ENCODE results near the gene UBE2E1.
"Not testable (repeated sequence)": the region's sequence is repeated elsewhere in the genome, so short reads cannot be mapped to it uniquely, and the experiment has no call there.

Gene UBE2E1

DNA sequence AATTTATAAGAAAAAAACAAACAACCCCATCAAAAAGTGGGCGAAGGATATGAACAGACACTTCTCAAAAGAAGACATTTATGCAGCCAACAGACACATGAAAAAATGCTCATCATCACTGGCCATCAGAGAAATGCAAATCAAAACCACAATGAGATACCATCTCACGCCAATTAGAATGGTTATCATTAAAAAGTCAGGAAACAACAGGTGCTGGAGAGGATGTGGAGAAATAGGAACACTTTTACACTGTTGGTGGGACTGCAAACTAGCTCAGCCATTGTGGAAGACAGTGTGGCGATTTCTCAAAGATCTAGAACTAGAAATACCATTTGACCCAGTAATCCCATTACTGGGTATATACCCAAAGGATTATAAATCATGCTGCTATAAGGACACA lies 106.6 kb downstream of the UBE2E1 start:
- not testable (repeated sequence) for H3K27ac ChIP-seq (ENCODE audit: insufficient read depth, low read length, poor library complexity, severe bottlenecking); H3K9me3 ChIP-seq (ENCODE audit: control insufficient read depth, low read length); H3K4me1 ChIP-seq (ENCODE audit: control insufficient read depth, insufficient read depth, low read length, poor library complexity, severe bottlenecking); H3K4me3 ChIP-seq (ENCODE audit: insufficient read depth, low read depth, low read length, poor library complexity, severe bottlenecking); DNase-seq; H3K27me3 ChIP-seq (replicated peaks; ENCODE audit: control insufficient read depth, insufficient read depth, low read length, poor library complexity, severe bottlenecking); H3K36me3 ChIP-seq (ENCODE audit: control insufficient read depth, insufficient read depth, low read length)

DNA sequence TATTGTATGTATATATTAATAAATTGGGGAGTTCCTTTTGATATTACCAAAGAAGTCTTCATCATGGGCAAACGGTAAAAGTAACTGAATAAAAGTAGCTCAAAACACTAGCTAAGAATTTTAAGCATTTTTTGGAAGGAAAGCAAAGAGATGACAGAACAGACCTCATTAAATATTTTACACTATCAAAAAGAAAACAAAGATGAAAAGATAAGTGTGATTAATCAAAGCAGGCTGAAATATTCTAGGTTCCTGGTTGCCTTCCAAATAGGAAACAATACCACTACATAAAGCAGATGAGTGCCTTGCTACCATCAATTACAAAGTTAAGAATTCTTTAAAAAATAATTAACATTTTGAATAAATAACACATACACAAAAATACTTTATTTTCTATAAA lies 107.4 kb downstream of the UBE2E1 start:
- Histone ChIP-seq H3K27ac (ENCODE audit: insufficient read depth, low read length, poor library complexity, severe bottlenecking) (no peak overlapping the region), H3K36me3 (ENCODE audit: control insufficient read depth, insufficient read depth, low read length) (no peaks in the 10 kb centered on the region), H3K9me3 (ENCODE audit: control insufficient read depth, low read length) (no peaks in the 10 kb centered on the region), H3K4me1 (ENCODE audit: control insufficient read depth, insufficient read depth, low read length, poor library complexity, severe bottlenecking) (peaks cover 5% of the 10 kb centered on the region), H3K27me3 (replicated peaks; ENCODE audit: control insufficient read depth, insufficient read depth, low read length, poor library complexity, severe bottlenecking) (no peaks in the 10 kb centered on the region), H3K4me3 (ENCODE audit: insufficient read depth, low read depth, low read length, poor library complexity, severe bottlenecking) (no peak overlapping the region)
- DNase-seq, result no peak

DNA sequence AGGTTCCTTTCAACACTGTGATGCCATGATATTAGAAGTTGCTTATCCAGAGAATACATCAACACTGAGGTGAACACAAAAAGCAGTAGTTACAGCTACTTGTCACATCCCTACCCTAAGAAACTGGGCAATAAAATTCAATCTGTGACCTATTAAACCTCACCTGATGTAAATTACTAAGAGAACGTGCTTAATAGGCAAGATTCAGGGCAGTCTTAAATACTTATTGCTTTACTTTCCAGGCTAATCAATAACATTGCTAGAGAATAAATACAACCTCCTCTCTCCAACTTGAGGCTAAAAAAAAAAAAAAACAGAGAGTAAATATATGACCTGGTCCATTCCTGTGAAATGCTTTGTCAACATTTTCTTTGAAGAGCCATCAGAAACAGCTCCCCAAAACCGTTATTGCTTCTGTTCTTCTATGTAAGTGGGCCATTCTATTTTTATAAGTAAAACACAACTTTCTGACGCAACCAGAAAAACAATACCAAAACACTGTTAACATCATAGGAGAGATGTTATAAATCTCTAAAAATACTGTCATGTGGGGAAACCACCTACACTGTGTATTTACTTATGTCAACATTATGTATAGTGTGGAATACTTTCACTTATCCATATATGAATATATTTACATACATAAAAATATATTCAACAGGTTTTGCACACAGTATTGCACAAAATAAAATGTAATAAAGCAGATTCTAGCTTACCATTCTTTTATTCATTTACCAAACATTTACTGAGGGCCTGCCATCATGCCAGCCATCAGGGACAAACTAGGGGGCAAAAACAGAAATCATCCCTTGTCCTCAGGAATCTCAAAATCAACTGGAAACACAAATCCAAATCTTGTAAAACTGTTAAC lies 108.4 kb downstream of the UBE2E1 start:
- no peak for DNase-seq
- Histone ChIP-seq H3K36me3 (ENCODE audit: control insufficient read depth, insufficient read depth, low read length) (peaks cover 7% of the 10 kb centered on the region), H3K4me1 (ENCODE audit: control insufficient read depth, insufficient read depth, low read length, poor library complexity, severe bottlenecking) (peaks cover 12% of the 10 kb centered on the region)

DNA sequence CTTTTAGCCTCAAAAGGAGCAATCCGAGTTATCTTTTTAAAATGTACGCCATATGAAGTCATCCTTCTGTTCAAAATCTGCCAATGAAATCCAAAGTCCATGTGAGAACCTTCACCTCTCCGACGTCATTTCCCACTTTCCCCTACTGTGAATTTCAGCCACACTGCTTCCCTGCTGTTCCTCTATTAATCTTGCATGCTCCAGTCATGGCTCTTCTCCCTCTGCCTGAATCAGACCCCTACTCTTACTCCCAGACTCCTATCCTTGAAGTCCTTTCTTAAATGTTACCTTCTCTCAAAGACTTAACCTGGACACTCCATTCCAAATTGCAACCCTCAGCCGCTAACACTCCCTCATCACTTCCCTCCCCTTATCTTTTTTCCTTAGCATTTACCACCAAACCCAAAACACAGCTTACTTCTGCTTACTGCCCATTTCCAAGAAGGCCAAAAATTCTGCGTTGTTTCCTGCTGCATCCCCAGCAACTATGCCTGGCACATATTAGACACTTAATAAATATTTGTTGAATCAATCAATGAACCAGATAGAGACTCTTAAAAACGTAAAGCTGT lies 109.9 kb downstream of the UBE2E1 start:
- H3K4me3 ChIP-seq (ENCODE audit: insufficient read depth, low read depth, low read length, poor library complexity, severe bottlenecking), result peak overlapping the region; percentile 96
- no peaks in the 10 kb centered on the region for H3K9me3 ChIP-seq (ENCODE audit: control insufficient read depth, low read length)
- H3K36me3 ChIP-seq (ENCODE audit: control insufficient read depth, insufficient read depth, low read length), result peaks cover 17% of the 10 kb centered on the region
- H3K27me3 ChIP-seq (replicated peaks; ENCODE audit: control insufficient read depth, insufficient read depth, low read length, poor library complexity, severe bottlenecking), result no peaks in the 10 kb centered on the region
- DNase-seq, result no peak
- no peak overlapping the region for H3K27ac ChIP-seq (ENCODE audit: insufficient read depth, low read length, poor library complexity, severe bottlenecking)
- peaks cover 12% of the 10 kb centered on the region for H3K4me1 ChIP-seq (ENCODE audit: control insufficient read depth, insufficient read depth, low read length, poor library complexity, severe bottlenecking)

More for the DNA sequence above, 108.4 kb downstream of the UBE2E1 start:
- no peaks in the 10 kb centered on the region for H3K9me3 ChIP-seq (ENCODE audit: control insufficient read depth, low read length)
- no peaks in the 10 kb centered on the region for H3K27me3 ChIP-seq (replicated peaks; ENCODE audit: control insufficient read depth, insufficient read depth, low read length, poor library complexity, severe bottlenecking)
- H3K4me3 ChIP-seq (ENCODE audit: insufficient read depth, low read depth, low read length, poor library complexity, severe bottlenecking), result no peak overlapping the region
- no peak overlapping the region for H3K27ac ChIP-seq (ENCODE audit: insufficient read depth, low read length, poor library complexity, severe bottlenecking)

DNA sequence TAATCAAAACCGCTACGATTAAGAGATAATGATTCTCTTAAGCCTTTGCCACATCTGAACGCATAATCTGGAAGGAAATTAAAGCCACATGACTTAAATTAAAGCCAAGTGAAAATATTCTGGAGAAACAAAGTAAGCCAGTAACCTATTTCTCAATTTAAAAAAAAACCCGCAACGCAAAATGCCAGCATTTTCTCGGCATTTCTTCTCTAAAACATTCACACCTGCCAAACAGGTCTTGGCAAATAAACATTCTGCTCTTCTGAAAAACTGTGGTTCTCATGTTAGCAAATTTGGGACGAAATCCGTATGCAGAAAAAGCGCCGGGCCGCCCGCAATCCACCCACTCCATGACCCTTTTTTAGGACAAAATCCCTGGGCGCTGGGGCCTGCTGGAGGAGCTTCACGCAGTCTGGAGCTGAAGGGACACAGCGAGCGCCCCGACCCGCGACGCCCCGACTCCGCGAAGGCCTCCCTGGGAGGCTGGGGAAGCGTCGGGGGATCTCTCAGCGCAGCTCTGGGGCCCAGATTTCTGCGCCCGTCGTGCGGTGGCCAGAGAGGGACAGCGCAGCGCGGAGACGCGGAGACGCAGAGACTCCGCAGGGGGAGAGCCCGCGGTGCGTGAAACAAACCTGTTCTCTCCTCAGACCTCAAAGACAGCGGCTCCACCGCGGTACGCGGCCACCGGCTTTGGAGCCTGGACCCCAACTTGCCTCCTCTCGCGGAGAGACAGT lies 110.6 kb downstream of the UBE2E1 start:
- H3K27ac ChIP-seq (ENCODE audit: insufficient read depth, low read length, poor library complexity, severe bottlenecking), result peak overlapping the region; percentile 83
- H3K4me1 ChIP-seq (ENCODE audit: control insufficient read depth, insufficient read depth, low read length, poor library complexity, severe bottlenecking), result peaks cover 12% of the 10 kb centered on the region
- no peak for DNase-seq
- no peaks in the 10 kb centered on the region for H3K9me3 ChIP-seq (ENCODE audit: control insufficient read depth, low read length)
- H3K4me3 ChIP-seq (ENCODE audit: insufficient read depth, low read depth, low read length, poor library complexity, severe bottlenecking), result peak overlapping the region; percentile 96
- H3K27me3 ChIP-seq (replicated peaks; ENCODE audit: control insufficient read depth, insufficient read depth, low read length, poor library complexity, severe bottlenecking), result no peaks in the 10 kb centered on the region
- H3K36me3 ChIP-seq (ENCODE audit: control insufficient read depth, insufficient read depth, low read length), result peaks cover 18% of the 10 kb centered on the region

DNA sequence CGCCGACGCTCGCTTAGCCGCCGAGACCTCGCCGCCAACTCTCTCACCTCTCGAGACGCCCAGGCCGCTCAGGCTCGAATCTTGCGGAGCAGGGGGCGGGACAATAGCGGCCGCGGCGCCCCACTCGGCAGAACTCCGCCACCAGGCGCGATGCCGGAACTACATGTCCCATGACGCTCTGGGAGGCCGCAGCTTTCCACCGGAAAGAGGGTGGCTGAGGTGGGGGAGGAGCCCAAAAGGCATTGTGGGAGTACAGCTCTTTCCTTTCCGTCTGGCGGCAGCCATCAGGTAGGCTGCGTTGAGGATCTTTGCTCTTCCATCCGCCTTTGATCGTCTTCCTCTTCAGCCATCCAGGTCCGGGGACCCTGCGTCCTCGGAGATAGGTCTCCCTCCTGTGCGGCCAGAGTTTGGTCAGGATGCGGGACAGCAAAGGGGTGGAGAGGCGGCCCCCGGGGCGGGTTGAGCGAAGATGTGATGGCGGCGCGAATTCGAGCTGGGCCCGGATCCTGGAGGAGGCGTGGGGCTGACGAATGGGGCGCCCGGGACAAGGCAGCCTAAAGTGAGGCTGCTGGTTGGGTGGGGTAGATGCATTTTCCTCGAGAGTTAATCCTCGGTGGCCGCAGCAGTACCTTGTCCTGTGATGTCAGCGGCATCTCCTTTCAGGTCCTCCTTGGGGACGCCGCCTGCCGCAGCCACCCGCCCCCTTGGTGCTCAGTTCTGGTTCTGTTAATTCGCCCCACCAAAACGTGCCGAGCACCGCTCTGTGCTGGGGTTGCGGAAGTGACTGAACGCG lies 111.3 kb downstream of the UBE2E1 start, which contains the start of the genes NKIRAS1 and RPL15:
NKIRAS1 (minus strand) TSS at position 105 of the 793 bp plus-strand sequence. CDS start 6,086 bp downstream, outside the sequence.
RPL15 (plus strand) TSS at position 247 of the 793 bp plus-strand sequence. CDS start 728 bp downstream, outside the sequence.
- peak; percentile 94 to 96 (median 96) for DNase-seq
- Histone ChIP-seq H3K4me3 (ENCODE audit: insufficient read depth, low read depth, low read length, poor library complexity, severe bottlenecking) (peak within 1 kb of the TSS; percentile 96), H3K4me1 (ENCODE audit: control insufficient read depth, insufficient read depth, low read length, poor library complexity, severe bottlenecking) (peaks cover 12% of the 10 kb centered on the region), H3K27ac (ENCODE audit: insufficient read depth, low read length, poor library complexity, severe bottlenecking) (peak within 1 kb of the TSS; percentile 83), H3K27me3 (replicated peaks; ENCODE audit: control insufficient read depth, insufficient read depth, low read length, poor library complexity, severe bottlenecking) (no peaks in the 10 kb centered on the region), H3K36me3 (ENCODE audit: control insufficient read depth, insufficient read depth, low read length) (peaks cover 18% of the 10 kb centered on the region), H3K9me3 (ENCODE audit: control insufficient read depth, low read length) (no peaks in the 10 kb centered on the region)

DNA sequence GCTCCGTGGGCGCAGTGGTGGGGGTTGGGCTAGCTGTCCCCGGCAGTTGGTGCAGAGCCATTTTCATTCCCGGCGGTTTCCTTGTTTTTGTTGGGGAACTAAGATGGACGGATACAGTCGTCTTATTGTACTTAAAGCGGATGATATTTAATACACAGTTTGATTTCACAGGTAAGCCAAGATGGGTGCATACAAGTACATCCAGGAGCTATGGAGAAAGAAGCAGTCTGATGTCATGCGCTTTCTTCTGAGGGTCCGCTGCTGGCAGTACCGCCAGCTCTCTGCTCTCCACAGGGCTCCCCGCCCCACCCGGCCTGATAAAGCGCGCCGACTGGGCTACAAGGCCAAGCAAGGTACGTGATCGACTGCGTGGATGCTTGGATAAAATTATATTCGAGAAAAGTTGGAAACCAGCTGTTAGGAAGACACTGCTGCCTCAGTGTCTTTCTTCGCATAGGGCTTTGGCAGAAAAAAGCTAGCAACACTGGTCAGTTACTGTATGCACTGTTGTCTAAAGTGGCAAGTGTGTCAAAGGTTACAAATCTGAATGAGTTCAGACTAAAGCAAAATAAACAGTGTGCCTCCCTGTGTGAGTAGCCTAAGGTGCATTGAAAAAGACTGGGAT lies 112.0 kb downstream of the UBE2E1 start:
- Histone ChIP-seq H3K4me3 (ENCODE audit: insufficient read depth, low read depth, low read length, poor library complexity, severe bottlenecking) (peak overlapping the region; percentile 96), H3K4me1 (ENCODE audit: control insufficient read depth, insufficient read depth, low read length, poor library complexity, severe bottlenecking) (peaks cover 12% of the 10 kb centered on the region), H3K27ac (ENCODE audit: insufficient read depth, low read length, poor library complexity, severe bottlenecking) (peak overlapping the region; percentile 83), H3K36me3 (ENCODE audit: control insufficient read depth, insufficient read depth, low read length) (peaks cover 18% of the 10 kb centered on the region)
- DNase-seq; H3K27me3 ChIP-seq (replicated peaks; ENCODE audit: control insufficient read depth, insufficient read depth, low read length, poor library complexity, severe bottlenecking); H3K9me3 ChIP-seq (ENCODE audit: control insufficient read depth, low read length): not testable (repeated sequence)

DNA sequence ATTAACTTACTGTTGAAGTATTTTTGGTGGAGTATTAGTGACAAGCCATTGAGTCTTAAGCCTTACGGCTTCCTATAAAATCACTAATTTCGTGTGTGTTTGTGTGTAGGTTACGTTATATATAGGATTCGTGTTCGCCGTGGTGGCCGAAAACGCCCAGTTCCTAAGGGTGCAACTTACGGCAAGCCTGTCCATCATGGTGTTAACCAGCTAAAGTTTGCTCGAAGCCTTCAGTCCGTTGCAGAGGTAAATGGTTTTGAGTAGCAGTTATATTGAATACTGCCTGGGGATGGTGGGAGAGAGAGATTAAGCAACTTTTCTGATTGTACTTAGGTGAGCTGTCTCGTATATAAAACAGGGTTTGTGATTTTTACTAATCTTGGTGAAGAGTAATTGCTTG lies 112.6 kb downstream of the UBE2E1 start:
- H3K9me3 ChIP-seq (ENCODE audit: control insufficient read depth, low read length); DNase-seq; H3K27me3 ChIP-seq (replicated peaks; ENCODE audit: control insufficient read depth, insufficient read depth, low read length, poor library complexity, severe bottlenecking): not testable (repeated sequence)
- Histone ChIP-seq H3K4me3 (ENCODE audit: insufficient read depth, low read depth, low read length, poor library complexity, severe bottlenecking) (peak overlapping the region; percentile 96), H3K4me1 (ENCODE audit: control insufficient read depth, insufficient read depth, low read length, poor library complexity, severe bottlenecking) (peaks cover 12% of the 10 kb centered on the region), H3K36me3 (ENCODE audit: control insufficient read depth, insufficient read depth, low read length) (peaks cover 18% of the 10 kb centered on the region), H3K27ac (ENCODE audit: insufficient read depth, low read length, poor library complexity, severe bottlenecking) (peak overlapping the region; percentile 83)

DNA sequence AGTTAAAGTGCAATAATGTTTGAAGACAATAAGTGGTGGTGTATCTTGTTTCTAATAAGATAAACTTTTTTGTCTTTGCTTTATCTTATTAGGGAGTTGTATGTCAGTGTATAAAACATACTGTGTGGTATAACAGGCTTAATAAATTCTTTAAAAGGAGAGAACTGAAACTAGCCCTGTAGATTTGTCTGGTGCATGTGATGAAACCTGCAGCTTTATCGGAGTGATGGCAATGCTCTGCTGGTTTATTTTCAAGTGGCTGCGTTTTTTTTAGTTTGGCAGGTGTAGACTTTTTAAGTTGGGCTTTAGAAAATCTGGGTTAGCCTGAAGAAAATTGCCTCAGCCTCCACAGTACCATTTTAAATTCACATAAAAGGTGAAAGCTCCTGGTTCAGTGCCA lies 113.9 kb downstream of the UBE2E1 start:
- Histone ChIP-seq H3K9me3 (ENCODE audit: control insufficient read depth, low read length) (no peaks in the 10 kb centered on the region), H3K27me3 (replicated peaks; ENCODE audit: control insufficient read depth, insufficient read depth, low read length, poor library complexity, severe bottlenecking) (no peaks in the 10 kb centered on the region), H3K4me1 (ENCODE audit: control insufficient read depth, insufficient read depth, low read length, poor library complexity, severe bottlenecking) (peaks cover 12% of the 10 kb centered on the region), H3K4me3 (ENCODE audit: insufficient read depth, low read depth, low read length, poor library complexity, severe bottlenecking) (no peak overlapping the region), H3K27ac (ENCODE audit: insufficient read depth, low read length, poor library complexity, severe bottlenecking) (no peak overlapping the region), H3K36me3 (ENCODE audit: control insufficient read depth, insufficient read depth, low read length) (peaks cover 19% of the 10 kb centered on the region)
- DNase-seq, result no peak

All from effector memory CD4-positive, alpha-beta T cell (primary cell).